Thyroid gland (tissue), 4 donors: ENCODE results near the gene SLC26A6.

Experiments used
- POLR2A ChIP-seq, 2 donors: fragments of 450-650 bp; IDR thresholded peaks; one replicate each; pipeline ENCODE4 v1.6.1; 2017; ENCODE audit warnings: antibody characterized with exemption in 2 of 2, mild to moderate bottlenecking in 2 of 2, moderate library complexity in 1 of 2
- TF ChIP-seq, protein P1 (sequence below), 6 experiments: fragments of 200-600 bp in 3 of 6; fragments of 450-650 bp in 3 of 6; sonication (generic) in 3 of 6; IDR thresholded peaks; one replicate each; pipeline ENCODE4 v1.5.1; 2016 to 2019; ENCODE audit warnings: antibody characterized with exemption in 6 of 6, mild to moderate bottlenecking in 2 of 6, inconsistent platforms in 1 of 6, moderate library complexity in 1 of 6

- no peak for TF ChIP-seq POLR2A (IDR thresholded peaks at IDR 0.05)
- TF ChIP-seq, protein P1, sequence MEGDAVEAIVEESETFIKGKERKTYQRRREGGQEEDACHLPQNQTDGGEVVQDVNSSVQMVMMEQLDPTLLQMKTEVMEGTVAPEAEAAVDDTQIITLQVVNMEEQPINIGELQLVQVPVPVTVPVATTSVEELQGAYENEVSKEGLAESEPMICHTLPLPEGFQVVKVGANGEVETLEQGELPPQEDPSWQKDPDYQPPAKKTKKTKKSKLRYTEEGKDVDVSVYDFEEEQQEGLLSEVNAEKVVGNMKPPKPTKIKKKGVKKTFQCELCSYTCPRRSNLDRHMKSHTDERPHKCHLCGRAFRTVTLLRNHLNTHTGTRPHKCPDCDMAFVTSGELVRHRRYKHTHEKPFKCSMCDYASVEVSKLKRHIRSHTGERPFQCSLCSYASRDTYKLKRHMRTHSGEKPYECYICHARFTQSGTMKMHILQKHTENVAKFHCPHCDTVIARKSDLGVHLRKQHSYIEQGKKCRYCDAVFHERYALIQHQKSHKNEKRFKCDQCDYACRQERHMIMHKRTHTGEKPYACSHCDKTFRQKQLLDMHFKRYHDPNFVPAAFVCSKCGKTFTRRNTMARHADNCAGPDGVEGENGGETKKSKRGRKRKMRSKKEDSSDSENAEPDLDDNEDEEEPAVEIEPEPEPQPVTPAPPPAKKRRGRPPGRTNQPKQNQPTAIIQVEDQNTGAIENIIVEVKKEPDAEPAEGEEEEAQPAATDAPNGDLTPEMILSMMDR (IDR thresholded peaks at IDR 0.05) = no peak
Measured at GRCh38 chr3:48595526-48596121, 39.6 kb downstream of the SLC26A6 start.
